ENCODE measurements around the gene AMBRA1.
A peak's percentile ranks its signal among the peaks of the same experiment; 100 is the strongest.

The AMBRA1 gene

GRCh38 chr11:46537537-46538295, 56.1 kb downstream of the AMBRA1 start:
- TF ChIP-seq CTCF (conservative IDR thresholded peaks at IDR 0.05), result peak; percentile 98
- no peak for TF ChIP-seq ZFX (IDR thresholded peaks at IDR 0.05)

GRCh38 chr11:46537121-46537520, 56.7 kb downstream of the AMBRA1 start:
- H3K27ac ChIP-seq, result no peak overlapping the region
- TF ChIP-seq CTCF (conservative IDR thresholded peaks at IDR 0.05), result no peak
- TF ChIP-seq ZFX (IDR thresholded peaks at IDR 0.05), result no peak

More at GRCh38 chr11:46537537-46538295, 56.1 kb downstream of the AMBRA1 start:
- H3K27ac ChIP-seq, result no peak overlapping the region

- H3K27ac ChIP-seq, result no peak overlapping the region
- TF ChIP-seq CTCF (conservative IDR thresholded peaks at IDR 0.05), result no peak
Observed at GRCh38 chr11:46535688-46536087, 58.1 kb downstream of the AMBRA1 start.

- TF ChIP-seq CTCF (conservative IDR thresholded peaks at IDR 0.05), result no peak
- TF ChIP-seq ZFX (IDR thresholded peaks at IDR 0.05), result no peak
- no peak overlapping the region for H3K27ac ChIP-seq
Observed at GRCh38 chr11:46534711-46535110, 59.1 kb downstream of the AMBRA1 start.

GRCh38 chr11:46533396-46534100, 60.3 kb downstream of the AMBRA1 start:
- no peak overlapping the region for H3K27ac ChIP-seq
- TF ChIP-seq CTCF (conservative IDR thresholded peaks at IDR 0.05) (no peak), ZFX (IDR thresholded peaks at IDR 0.05) (no peak)

GRCh38 chr11:46529928-46530574, 63.8 kb downstream of the AMBRA1 start:
- TF ChIP-seq ZFX (IDR thresholded peaks at IDR 0.05) (no peak), CTCF (conservative IDR thresholded peaks at IDR 0.05) (no peak)
- no peak overlapping the region for H3K27ac ChIP-seq

All from C4-2B (cell line).